A204.1 (cell line): ENCODE data around the gene LRRC3.

Source experiments
- FAIRE-seq: peaks from 2 replicates; lab custom pipeline; 2012; peaks lifted over from hg19 to GRCh38; lab: Jason Lieb, UNC

The LRRC3 gene

DNA sequence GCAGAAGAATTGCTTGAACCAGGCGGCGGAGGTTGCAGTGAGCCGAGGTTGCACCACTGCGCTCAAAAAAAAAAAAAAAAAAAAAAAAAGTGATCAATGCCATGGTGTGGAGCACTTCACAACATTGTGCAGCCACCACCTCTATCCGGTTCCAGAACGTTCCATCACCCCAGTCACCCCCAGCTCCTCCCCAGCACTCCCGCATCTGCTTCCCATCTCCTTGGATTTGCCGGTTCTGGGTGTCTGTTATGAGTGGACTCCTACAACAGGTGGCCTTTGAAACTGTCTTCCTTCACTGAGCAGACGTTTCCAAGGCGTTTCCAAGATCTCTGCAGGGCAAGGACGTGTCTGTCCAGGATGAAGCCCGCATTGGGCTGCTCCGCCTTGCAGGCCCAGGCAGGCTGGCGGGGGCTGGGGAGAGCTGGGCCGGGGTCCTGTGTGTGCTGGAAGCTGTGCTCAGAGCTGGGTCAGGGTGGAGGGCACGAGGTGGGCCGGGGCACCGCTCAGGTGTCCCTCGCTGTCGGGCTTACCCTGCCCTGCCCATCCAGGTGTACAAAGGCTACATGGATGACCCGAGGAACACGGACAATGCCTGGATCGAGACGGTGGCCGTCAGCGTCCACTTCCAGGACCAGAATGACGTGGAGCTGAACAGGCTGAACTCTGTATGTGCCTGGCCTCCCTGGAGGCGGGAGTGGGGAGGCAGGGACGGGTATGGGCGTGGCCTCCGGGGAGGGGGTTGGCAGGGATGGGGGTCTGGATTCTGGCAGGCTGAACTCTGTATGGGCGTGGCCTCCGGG lies 14.9 kb upstream of the LRRC3 start:
- no peak for FAIRE-seq

DNA sequence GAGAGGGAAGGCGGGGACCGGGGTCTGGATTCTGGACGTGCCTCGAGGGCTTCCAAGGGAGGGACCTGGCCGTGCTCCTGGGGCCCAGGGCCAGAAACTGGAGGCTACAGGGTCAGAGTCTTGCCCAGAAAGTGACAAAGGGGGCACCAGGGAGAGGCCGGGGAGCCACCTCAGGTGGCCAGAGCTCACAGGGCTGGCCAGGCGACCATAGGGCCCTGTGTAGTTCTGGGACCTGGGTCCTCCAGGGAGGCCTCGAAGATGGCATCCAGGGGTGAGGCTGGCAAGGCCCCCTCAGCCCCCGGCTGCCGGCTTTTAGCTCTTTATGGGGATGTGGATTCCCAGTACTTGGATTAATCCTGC lies 14.3 kb upstream of the LRRC3 start:
- FAIRE-seq: no peak

DNA sequence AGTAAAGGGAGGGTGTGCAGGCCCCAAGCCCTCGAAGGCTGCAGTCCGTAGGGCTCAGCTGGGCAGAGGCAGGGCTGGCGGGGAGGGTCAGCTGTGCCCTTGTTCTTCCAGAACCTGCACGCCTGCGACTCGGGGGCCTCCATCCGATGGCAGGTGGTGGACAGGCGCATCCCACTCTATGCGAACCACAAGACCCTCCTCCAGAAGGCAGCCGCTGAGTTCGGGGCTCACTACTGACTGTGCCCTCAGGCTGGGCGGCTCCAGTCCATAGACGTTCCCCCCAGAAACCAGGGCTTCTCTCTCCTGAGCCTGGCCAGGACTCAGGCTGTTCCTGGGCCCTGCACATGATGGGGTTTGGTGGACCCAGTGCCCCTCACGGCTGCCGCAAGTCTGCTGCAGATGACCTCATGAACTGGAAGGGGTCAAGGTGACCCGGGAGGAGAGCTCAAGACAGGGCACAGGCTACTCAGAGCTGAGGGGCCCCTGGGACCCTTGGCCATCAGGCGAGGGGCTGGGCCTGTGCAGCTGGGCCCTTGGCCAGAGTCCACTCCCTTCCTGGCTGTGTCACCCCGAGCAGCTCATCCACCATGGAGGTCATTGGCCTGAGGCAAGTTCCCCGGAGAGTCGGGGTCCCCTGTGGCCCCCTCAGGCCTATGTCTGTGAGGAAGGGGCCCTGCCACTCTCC lies 13.6 kb upstream of the LRRC3 start:
- FAIRE-seq: no peak

DNA sequence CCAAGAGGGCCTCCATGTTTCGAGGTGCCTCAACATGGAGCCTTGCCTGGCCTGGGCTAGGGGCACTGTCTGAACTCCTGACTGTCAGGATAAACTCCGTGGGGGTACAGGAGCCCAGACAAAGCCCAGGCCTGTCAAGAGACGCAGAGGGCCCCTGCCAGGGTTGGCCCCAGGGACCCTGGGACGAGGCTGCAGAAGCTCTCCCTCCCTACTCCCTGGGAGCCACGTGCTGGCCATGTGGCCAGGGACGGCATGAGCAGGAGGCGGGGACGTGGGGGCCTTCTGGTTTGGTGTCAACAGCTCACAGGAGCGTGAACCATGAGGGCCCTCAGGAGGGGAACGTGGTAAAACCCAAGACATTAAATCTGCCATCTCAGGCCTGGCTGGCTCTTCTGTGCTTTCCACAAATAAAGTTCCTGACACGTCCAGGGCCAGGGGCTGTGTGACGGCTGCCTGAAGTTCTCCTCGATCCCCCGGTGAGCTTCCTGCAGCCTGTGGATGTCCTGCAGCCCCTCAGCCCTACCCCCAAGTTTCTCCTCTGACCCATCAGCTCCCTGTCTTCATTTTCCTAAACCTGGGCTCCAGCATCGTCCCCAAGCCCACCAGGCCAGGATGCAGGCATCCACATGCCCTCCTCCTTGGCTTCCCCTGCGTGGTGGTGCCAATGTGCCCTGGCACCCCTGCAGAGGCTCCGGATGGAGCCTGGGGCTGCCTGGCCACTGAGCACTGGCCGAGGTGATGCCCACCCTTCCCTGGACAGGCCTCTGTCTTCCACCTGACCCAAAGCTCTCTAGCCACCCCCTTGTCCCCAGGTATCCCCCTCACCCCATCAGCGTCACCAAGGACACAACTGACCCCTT lies 12.8 kb upstream of the LRRC3 start:
- FAIRE-seq: no peak

DNA sequence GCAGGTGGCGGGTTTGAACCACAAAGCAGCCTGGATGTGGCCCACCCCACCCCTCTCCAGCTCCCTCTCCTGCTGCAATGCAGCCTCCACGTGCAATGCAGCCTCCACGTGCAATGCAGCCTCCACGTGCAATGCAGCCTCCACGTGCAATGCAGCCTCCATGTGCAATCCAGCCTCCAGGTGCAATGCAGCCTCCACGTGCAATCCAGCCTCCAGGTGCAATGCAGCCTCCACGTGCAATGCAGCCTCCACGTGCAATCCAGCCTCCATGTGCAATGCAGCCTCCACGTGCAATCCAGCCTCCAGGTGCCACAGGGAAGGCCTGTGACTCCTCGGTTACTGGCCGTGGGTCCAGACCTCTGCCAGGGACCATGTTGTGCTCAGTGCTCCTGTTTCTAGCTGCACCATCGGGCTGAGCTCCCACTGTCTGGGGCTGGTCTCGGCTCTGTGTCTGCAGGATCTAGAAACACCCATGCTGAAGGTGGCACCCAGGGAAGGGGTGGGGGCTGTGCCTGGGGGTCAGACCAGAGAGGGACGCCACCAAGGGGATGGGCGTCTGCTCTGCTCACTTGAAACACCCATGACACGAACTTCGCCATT lies 11.9 kb upstream of the LRRC3 start:
- no peak for FAIRE-seq

DNA sequence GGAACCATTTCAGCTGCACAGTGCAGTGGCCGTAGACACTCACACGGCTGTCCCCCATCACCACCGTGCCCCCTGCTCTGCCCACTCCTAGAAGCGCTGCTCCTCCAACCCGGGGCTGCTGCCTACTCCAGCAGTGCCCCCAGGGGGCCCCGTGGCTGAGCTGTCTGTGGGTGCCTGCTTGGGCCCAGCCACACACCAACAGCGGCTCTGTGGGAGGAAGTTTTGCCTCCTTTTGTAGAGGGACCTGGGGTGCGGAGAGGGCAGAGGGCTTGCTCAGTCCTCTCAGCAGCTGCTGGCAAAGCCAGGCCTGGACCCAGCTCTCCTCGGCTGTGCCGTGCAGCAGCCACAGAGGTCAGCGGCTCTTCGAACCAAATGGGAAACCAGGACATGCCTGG lies 11.4 kb upstream of the LRRC3 start:
- no peak for FAIRE-seq

DNA sequence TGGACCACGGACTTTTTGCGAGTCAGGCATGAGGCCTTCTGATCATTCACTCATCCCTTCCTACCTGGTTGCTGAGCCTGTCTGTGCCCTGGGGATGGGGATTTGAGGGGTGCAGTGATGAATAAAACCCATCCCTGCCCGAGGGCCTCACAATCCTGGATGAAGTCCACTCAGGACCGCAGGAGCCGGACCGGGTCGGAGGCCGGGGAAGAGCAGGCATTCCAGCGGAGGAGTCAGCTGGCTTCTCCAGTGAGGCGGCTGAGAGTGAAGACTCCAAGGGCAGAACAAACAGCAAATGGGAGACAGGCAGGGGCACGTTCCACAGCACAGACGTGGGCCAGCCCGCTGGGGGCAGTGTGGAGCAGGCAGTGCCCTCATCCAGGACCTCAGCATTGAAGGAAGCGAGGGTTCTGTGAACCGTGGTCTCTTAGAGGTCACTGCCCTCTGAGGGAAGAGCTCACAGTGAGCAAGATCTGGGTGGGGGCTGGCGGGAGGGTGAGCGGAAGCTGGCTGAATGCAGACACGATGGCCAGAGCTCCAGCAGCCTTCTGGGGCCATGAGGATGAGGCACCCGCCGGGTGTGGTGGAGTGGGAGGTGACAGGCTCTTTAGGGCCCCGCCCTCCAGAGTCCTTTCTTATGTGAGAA lies 10.9 kb upstream of the LRRC3 start:
- FAIRE-seq: no peak

DNA sequence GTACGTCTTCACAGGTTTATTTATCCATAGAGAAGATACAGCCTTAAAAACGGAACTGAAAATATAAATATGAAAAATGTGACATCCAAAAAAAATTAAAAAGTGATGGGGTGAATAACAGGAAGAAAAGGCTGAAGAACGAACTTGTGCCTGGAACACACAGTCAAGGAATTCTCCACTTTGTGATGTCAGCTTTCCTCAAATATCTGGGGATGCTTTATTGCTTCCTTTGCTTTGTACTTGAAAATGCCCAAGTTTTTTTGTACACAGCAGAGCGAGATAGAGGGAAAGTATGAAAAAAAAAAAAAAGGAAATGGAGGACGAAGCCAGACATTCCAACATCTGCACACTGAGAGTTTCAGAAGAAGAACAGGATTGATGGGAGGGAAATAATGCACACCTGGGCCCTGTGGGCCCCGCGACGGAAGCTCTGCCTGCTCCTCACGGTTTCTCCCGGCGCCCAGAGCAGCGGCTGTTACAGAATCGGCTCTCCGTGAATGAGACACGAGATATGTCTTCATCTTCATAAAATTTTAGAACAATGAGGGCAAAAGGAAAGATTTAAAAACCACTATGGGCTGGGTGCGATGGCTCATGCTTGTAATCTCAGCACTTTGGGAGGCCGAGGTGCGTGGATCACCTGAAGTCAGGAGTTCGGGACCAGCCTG lies 10.0 kb upstream of the LRRC3 start:
- no peak for FAIRE-seq

DNA sequence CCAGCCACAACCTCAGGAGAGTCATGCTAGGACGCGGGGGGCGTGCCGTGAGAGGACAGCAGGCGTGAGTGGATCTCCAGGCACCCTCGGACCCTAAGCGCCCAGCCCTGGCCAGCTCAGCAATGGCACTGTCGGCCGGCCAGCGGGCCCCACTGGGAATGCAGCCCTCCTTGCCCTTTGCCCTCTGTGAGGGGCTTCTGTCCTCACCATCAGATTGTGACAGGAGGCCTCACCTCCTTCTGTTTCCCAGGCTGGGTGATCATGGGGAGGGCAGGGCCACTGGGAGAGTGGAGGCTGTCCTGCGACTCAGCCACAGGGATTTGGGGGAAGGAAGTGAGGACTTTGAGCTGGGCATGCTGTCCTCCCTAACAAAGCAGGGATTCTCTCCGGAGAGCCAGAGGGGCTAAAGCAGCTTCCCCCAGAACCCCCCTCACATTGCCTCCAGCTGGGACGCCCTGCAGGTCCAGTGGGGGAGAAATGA lies 6.6 kb upstream of the LRRC3 start:
- no peak for FAIRE-seq

DNA sequence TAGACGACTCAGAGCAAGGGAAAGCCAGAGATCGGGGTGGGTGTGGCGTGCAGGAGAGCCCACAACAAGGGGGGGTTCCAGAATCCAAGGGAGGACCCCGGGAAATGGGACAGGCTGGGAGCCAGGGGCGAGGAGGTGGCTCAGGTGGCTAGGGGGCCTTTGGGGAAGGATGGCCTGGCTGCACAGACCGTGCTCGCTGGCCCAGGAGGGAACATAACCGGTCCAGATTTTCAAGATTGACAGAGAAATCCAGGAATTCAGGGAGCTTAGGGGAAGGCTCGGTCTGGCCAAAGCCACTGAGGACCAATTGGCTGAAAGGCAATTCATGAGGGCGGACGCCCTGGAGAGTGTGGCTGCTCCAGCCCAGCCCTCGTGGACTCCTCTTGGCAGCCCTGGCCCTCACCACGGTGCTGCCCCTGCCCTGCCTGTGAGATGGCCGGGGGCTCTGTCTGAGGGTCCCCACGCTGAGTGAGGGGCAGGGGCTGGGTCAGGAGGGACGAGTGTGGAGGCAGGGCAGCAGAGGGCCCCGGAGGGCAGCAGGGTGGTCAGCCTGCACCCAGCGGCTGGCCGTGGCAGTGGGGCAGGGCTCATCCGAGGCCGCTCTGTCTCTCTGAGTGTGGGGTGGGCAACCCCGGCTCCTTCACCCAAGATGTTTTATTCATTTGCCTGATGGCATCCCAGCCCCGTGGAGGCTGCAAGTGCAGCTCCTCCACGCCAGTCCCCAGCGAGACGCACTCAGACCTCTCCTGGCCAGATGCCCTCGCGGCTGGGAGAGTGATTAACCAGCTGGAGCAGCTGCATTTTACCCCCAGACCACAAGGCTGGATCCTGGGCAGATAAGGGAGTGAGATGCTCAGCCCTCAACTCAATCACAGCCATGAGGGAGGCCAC lies 5.6 kb upstream of the LRRC3 start:
- no peak for FAIRE-seq

DNA sequence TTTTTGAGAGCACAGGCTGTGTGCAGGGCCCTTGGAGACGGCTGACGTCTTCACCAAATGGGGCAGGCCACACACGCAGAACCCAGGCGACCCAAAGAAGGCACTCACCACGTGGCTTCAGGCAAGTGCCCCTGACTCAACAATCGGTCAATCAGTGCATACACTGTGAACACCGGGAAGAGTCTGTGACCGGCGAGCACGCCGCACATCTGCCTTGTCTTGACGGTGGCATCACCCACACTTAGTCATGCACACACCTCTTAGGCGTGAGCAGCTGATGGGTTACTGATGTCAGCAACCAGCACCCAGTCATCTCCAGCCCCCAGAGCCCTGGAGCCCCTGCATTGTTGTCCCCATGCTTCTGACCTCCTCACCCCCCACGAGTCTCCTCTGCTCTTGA lies 4.9 kb upstream of the LRRC3 start:
- no peak for FAIRE-seq

DNA sequence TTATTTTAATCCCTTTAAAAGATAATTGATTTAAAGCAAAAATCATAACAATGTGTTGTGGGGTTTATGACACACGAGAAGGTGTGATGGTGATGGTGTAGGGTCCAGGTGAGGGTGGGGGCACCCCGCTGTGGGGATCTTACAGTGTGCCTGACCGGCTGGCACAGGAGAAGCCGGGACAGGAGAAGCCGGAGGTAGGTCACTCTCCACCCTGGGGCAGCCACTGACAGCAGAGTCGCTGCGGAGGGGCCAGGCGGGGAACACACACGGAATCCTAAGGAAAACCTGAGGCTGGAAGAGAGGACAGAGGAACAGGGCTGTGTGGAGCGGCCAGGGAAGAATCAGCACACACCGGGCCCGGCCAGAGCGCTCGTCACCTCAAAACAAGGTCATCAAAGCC lies 4.3 kb upstream of the LRRC3 start:
- FAIRE-seq: no peak

DNA sequence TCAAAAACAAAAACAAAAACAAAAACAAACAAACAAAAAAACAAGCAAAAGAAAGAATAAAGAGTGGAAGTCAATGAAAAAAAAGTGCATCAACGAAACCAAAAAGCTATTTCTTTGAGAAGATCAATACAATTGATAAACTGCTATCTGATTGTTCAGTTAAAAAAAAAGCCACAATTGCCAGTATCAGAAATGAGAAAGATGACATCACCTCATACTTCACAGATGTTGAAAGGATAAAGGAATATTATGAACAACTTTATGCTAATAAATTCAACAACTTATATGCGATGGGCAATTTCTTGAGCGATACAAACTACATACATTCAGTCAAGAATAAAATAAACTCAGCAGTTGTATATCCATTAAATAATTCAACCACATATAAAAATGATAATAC lies 2.2 kb upstream of the LRRC3 start:
- no peak for FAIRE-seq

DNA sequence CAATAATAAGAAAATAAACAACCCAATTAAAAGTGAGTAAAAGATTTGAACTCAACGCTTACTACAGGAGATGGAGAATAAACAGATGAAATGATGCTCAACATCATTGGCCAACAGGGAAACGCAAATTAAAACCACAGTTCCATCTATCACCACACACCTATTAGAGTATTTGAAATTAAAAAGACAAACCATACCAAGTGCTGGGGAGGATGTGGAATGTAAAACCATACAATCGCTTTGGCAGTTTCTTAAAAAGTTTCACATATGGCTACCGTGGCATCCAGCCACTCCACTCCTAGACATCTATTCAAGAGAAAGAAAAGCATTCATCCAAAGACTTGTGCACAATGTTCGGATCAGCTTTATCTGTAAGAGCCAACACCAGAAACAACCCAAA lies 1.3 kb upstream of the LRRC3 start:
- no peak for FAIRE-seq

DNA sequence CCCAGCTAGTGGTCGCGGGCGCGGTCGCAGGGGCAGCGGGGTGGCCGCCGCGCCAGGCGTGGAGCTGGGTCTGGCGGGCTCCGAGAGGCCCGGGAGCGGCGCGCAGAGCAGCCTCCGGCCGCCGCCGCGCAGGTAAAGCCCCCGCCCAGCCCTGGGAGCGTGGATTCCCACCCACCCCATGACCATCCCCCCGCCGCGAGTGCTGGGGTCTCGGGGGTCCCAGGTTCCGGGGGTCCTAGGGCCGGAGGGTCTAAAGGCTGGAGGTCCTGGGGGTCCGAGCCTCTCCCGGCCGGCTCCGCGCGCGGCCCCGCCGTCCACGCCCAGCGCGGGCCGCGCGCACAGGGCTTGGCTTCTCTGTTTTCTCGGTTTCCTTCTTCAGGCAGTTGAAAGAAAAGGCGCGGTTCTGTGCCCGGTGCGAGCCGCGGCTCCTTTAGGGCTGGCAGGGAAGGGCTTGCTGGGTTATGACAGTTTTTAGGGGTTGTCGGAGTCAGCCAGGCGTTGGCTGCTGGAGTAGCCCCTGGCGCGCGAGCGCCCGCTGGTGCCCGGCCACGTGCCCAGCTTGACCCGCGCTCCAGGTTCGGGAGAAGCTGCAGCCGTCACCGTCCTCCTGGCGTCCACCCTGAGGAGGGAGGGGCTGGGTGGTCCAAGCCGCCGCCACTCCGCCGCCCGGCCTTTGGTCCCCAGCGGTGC lies 359 bp downstream of the LRRC3 start:
- no peak for FAIRE-seq

DNA sequence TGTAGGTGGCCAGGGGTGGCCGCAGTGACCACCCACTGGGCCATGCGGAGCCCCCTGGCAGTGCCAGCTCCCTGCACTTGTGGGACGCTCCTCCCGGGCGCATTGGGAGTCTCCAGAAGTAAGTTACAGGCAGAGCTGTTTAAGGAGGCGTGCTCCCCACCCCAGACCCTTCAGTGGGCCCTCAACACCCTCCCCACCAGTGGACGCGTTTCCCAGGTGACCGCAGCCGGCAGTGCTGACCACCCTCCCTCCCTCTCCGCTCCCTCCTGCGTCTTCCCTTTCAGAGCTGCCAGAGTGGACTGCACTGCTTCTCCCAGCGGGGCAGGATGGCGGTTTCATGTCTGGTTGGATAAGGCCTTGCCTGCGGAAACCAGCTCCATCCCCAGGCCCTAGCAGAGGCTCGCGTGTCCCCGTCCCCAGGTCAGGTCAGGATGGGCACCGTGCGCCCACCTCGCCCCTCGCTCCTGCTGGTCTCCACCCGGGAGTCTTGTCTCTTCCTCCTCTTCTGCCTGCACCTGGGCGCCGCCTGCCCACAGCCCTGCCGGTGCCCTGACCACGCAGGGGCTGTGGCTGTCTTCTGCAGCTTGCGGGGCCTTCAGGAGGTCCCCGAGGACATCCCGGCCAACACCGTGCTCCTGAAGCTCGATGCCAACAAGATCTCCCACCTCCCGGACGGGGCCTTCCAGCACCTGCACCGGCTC lies 1.1 kb downstream of the LRRC3 start:
- no peak for FAIRE-seq

DNA sequence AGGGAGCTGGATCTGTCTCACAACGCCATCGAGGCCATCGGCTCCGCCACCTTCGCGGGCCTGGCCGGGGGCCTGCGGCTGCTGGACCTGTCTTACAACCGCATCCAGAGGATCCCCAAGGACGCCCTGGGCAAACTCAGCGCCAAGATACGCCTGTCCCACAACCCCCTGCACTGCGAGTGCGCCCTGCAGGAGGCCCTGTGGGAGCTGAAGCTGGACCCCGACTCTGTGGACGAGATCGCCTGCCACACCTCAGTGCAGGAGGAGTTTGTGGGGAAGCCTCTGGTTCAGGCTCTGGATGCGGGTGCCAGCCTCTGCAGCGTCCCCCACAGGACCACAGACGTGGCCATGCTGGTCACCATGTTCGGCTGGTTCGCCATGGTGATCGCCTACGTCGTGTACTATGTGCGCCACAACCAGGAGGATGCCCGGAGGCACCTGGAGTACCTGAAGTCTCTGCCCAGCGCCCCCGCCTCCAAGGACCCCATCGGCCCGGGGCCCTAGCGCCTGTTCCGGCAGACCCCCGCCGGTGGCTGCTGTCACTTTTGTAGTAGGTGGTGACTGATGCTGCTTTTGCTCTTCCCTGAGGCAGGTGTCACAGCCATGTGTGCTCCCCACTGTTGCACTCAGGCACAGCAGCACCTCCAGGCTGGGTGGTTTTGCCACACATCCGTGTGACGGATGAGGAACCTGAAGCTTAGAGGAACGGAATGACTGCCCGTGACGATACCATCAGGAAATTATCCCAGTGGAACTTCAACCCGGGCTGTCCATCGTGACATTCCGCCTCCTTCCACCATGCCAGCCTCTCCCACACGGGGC lies 1.8 kb downstream of the LRRC3 start:
- no peak for FAIRE-seq

DNA sequence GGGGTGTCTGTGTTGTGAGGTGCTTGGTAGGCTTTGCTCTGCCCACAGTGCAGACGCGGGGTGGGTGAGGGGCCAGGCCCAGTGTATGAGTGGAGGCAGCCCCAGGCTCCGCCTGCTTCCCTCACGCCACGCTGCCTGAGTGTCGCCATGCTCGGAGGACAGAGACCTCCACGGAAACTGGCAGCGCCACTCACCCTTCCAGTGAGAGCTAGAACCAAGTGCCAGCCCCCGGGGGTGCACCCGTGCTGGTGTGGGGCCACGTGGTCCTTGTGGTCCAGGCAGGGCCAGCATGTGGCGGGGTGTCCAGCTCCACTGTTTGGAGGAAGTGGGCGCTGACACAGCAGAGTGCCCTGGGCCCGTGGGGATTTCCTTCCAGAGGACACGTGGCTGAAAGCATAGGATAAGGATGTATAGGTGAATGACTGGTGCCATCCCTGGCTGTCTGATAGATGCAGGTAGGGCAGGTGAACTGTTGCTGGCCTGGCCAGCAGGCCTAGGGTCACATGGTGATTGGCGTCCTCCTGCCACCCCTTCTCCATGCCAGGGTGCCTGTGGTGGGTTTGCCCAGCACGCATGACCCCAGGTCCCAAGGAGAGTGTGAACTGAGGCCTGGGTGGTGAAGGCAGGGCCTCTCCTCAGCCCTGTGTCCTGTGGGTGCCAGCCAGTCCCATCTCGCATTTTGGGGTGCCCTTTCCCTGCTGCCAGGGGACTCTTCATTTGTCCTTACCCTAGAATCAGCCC lies 3.8 kb downstream of the LRRC3 start:
- FAIRE-seq: no peak
